SKM-1 (cell line): ENCODE measurements around the gene ENAH.

Source experiments
- DNase-seq: peaks from one replicate; lab custom pipeline; 2025; ENCODE audit not compliant: unreplicated experiment; lab: John Stamatoyannopoulos, UW

ENAH gene

GRCh38 chr1:225461533-225462428, 191.1 kb downstream of the ENAH start:
- DNase-seq = no peak

GRCh38 chr1:225460737-225461532, 192.0 kb downstream of the ENAH start:
- DNase-seq = no peak

- no peak for DNase-seq
Measured at GRCh38 chr1:225460021-225460736, 192.7 kb downstream of the ENAH start.

- DNase-seq = peak; percentile 58
Measured at GRCh38 chr1:225458222-225458631, 194.7 kb downstream of the ENAH start.

GRCh38 chr1:225454733-225455132, 198.2 kb downstream of the ENAH start:
- DNase-seq = no peak

- no peak for DNase-seq
Measured at GRCh38 chr1:225453797-225454648, 198.9 kb downstream of the ENAH start.

- DNase-seq = no peak
Measured at GRCh38 chr1:225451840-225452515, 200.9 kb downstream of the ENAH start.

GRCh38 chr1:225451340-225451739, 201.6 kb downstream of the ENAH start:
- no peak for DNase-seq

- DNase-seq = no peak
Measured at GRCh38 chr1:225450491-225451191, 202.3 kb downstream of the ENAH start.

- no peak for DNase-seq
Measured at GRCh38 chr1:225449774-225450173, 203.1 kb downstream of the ENAH start.

- no peak for DNase-seq
Measured at GRCh38 chr1:225449261-225449660, 203.7 kb downstream of the ENAH start.

- DNase-seq = no peak
Measured at GRCh38 chr1:225448146-225448805, 204.6 kb downstream of the ENAH start.

GRCh38 chr1:225447650-225448089, 205.3 kb downstream of the ENAH start:
- no peak for DNase-seq

GRCh38 chr1:225446981-225447615, 205.8 kb downstream of the ENAH start:
- DNase-seq = no peak

GRCh38 chr1:225446595-225446960, 206.3 kb downstream of the ENAH start:
- no peak for DNase-seq

GRCh38 chr1:225445639-225446594, 207.0 kb downstream of the ENAH start:
- DNase-seq = no peak

- no peak for DNase-seq
Measured at GRCh38 chr1:225442123-225442505, 210.8 kb downstream of the ENAH start.
